Stomach (tissue), 4 donors: ENCODE results near the gene TIMM17A.

Source experiments
- EP300 ChIP-seq: sonication (generic); formaldehyde crosslinking; IDR thresholded peaks from one replicate; pipeline ENCODE4 v1.6.1; 2017; ENCODE audit warnings: antibody characterized with exemption
- POLR2A ChIP-seq, 4 donors: fragments of 450-650 bp; IDR thresholded peaks; one replicate each; pipeline ENCODE4 v1.6.1; 2016; ENCODE audit warnings: antibody characterized with exemption in 4 of 4, control low read depth in 2 of 4, mild to moderate bottlenecking in 1 of 4, moderate library complexity in 1 of 4
- POLR2AphosphoS5 ChIP-seq, 3 donors: sonication (generic); formaldehyde crosslinking; IDR thresholded peaks; one replicate each; pipeline ENCODE4 v1.6.1; 2016; ENCODE audit warnings: antibody characterized with exemption in 3 of 3
- TF ChIP-seq, protein P1 (sequence below), 7 experiments: fragments of 450-650 bp in 4 of 7; fragments of 200-600 bp in 3 of 7; sonication (generic) in 3 of 7; IDR thresholded peaks; one replicate each; pipeline ENCODE4 v1.5.1; 2016 to 2019; ENCODE audit warnings: antibody characterized with exemption in 7 of 7, control low read depth in 2 of 7, mild to moderate bottlenecking in 1 of 7

DNA sequence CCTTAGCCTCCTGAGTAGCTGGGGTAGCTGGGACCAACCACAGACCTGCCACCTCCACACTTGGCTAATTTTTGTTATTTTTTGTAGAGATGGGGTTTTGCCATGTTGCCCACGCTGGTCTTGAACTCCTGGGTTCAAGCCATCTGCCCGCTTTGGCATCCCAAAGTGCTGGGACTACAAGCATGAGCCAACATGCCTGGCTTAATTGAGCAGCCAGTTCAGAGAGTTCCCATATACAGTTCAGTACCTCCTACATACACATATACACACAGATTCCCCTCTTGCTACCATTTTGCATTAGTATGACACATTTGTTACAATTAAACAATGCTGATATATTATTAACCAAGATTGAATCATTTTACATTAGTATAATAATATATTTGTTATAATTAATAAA is 30.1 kb downstream of the TIMM17A start:
- TF ChIP-seq POLR2A (IDR thresholded peaks at IDR 0.05) (no peak), POLR2AphosphoS5 (IDR thresholded peaks at IDR 0.05) (no peak), EP300 (no peak)
- TF ChIP-seq, protein P1, sequence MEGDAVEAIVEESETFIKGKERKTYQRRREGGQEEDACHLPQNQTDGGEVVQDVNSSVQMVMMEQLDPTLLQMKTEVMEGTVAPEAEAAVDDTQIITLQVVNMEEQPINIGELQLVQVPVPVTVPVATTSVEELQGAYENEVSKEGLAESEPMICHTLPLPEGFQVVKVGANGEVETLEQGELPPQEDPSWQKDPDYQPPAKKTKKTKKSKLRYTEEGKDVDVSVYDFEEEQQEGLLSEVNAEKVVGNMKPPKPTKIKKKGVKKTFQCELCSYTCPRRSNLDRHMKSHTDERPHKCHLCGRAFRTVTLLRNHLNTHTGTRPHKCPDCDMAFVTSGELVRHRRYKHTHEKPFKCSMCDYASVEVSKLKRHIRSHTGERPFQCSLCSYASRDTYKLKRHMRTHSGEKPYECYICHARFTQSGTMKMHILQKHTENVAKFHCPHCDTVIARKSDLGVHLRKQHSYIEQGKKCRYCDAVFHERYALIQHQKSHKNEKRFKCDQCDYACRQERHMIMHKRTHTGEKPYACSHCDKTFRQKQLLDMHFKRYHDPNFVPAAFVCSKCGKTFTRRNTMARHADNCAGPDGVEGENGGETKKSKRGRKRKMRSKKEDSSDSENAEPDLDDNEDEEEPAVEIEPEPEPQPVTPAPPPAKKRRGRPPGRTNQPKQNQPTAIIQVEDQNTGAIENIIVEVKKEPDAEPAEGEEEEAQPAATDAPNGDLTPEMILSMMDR (IDR thresholded peaks at IDR 0.05), result no peak
